CD4-positive, alpha-beta T cell (primary cell): ENCODE data around the gene NPNT. TPM values are rescaled to one million over a fixed set of nuclear protein-coding genes. Genes with fewer than 3 reads are reported as not detected.

Experiments used
- ATAC-seq: fragments of 200-7000 bp; cut with Tn5 transposase; one replicate; pipeline ENCODE4 v1.10.0; 2022; ENCODE audit warnings: mild to moderate bottlenecking; ENCODE audit not compliant: poor library complexity
- CTCF ChIA-PET: fragments of 350-600 bp; sonication (Branson Sonifier 250); formaldehyde crosslinking; loops from one replicate; lab custom pipeline; 2021; ENCODE audit warnings: antibody characterized with exemption, inconsistent platforms; lab: Charles Lee
- POLR2A ChIA-PET: fragments of 350-600 bp; sonication (Branson Sonifier 250); formaldehyde crosslinking; loops from one replicate; lab custom pipeline; 2021; ENCODE audit warnings: antibody characterized with exemption, inconsistent platforms; lab: Charles Lee
- DNase-seq, 14 experiments: peaks; one replicate each; pipeline ENCODE4 v3.0.0-alpha.2; 2013 to 2020; ENCODE audit warnings: mixed read lengths in 2 of 14
- H3K27ac ChIP-seq, 2 donors: one replicate each; pipeline versions ENCODE4 v1.5.1 to v1.7.0; 2013; ENCODE audit warnings: low read length in 2 of 2, low read depth in 1 of 2, mild to moderate bottlenecking in 1 of 2
- H3K27me3 ChIP-seq, 2 experiments: 1 replicate in 1 of 2; 2 replicates in 1 of 2; pipeline versions ENCODE4 v1.6.1 to v1.7.0; 2013; ENCODE audit warnings: low read length in 2 of 2, control low read depth in 1 of 2, mild to moderate bottlenecking in 1 of 2, moderate library complexity in 1 of 2; ENCODE audit not compliant: insufficient read depth in 2 of 2, control insufficient read depth in 1 of 2
- H3K36me3 ChIP-seq: one replicate; pipeline ENCODE4 v1.6.1; 2013; ENCODE audit warnings: low read length, control low read depth; ENCODE audit not compliant: insufficient read depth
- H3K4me1 ChIP-seq: one replicate; pipeline ENCODE4 v1.6.1; 2013; ENCODE audit warnings: low read length, control low read depth; ENCODE audit not compliant: insufficient read depth
- H3K4me3 ChIP-seq: one replicate; pipeline ENCODE4 v1.5.1; 2013; ENCODE audit warnings: mild to moderate bottlenecking, low read length, moderate library complexity
- H3K9me3 ChIP-seq, 2 experiments: 1 replicate in 1 of 2; 2 replicates in 1 of 2; pipeline versions ENCODE4 v1.6.1 to v1.7.0; 2013; ENCODE audit warnings: low read length in 2 of 2, mild to moderate bottlenecking in 2 of 2, control low read depth in 1 of 2, moderate library complexity in 1 of 2; ENCODE audit not compliant: control insufficient read depth in 1 of 2, insufficient read depth in 1 of 2
- H3K27ac Mint-ChIP-seq: one replicate; pipeline ENCODE4 v1.8.0; 2020; ENCODE audit warnings: mixed read lengths
- H3K27me3 Mint-ChIP-seq: one replicate; pipeline ENCODE4 v1.8.0; 2021; ENCODE audit warnings: mixed read lengths
- H3K36me3 Mint-ChIP-seq: one replicate; pipeline ENCODE4 v1.8.0; 2021; ENCODE audit warnings: low read depth, mixed read lengths
- H3K4me1 Mint-ChIP-seq: one replicate; pipeline ENCODE4 v1.8.0; 2021; ENCODE audit warnings: low read depth, mixed read lengths
- H3K4me3 Mint-ChIP-seq: one replicate; pipeline ENCODE4 v1.8.0; 2020; ENCODE audit warnings: mild to moderate bottlenecking, mixed read lengths
- H3K9me3 Mint-ChIP-seq: one replicate; pipeline ENCODE4 v1.8.0; 2020; ENCODE audit warnings: mixed read lengths
- intact Hi-C, 2 experiments: fragments of 100-400 bp; cut with DNase I in 1 of 2; cut with micrococcal nuclease in 1 of 2; formaldehyde crosslinking; loops; one replicate each; pipeline versions ENCODE4 v1.15.1 to v1.9.0; 2023 to 2025; cut with DNase I, micrococcal nuclease
- total RNA-seq, 174 experiments: library from RNA in 2 of 174; stranded (reverse) in 2 of 174; gene quantifications; one replicate each; pipeline ENCODE4 v1.2.3 and lab custom pipeline; 2021 to 2026
- TF ChIP-seq, protein P1 (sequence below): fragments of 200-600 bp; IDR thresholded peaks from one replicate; pipeline ENCODE4 v1.8.0; 2022; ENCODE audit warnings: antibody characterized with exemption, mild to moderate bottlenecking

Gene NPNT
- total RNA-seq, 2 experiments from 2014 or later: not detected

DNA sequence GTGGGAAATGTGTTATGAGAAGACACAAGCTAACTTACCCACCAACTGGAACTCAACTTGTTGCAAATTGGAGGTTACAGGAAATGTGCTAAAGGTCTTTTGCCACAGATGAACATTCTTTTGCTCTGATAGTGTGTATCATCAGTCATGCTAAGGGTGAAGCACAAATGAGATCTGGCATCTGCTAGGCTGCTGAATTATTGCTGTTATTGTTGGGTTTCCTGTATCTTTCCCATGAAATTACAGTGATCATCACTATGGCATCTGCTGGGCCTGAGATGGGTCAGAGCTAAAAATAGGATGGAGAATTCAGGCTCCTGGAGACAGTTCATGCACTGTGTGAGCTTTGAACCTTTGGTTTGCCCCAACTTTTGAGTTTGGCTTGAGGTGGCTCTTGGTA is 124.5 kb downstream of the NPNT start:
- Mint-ChIP-seq H3K4me1 (no peaks in the 10 kb centered on the region), H3K27ac (no peak overlapping the region), H3K27me3 (no peaks in the 10 kb centered on the region), H3K36me3 (no peaks in the 10 kb centered on the region), H3K9me3 (no peaks in the 10 kb centered on the region), H3K4me3 (no peak overlapping the region)
- intact Hi-C loops: no loop called here
- TF ChIP-seq, protein P1, sequence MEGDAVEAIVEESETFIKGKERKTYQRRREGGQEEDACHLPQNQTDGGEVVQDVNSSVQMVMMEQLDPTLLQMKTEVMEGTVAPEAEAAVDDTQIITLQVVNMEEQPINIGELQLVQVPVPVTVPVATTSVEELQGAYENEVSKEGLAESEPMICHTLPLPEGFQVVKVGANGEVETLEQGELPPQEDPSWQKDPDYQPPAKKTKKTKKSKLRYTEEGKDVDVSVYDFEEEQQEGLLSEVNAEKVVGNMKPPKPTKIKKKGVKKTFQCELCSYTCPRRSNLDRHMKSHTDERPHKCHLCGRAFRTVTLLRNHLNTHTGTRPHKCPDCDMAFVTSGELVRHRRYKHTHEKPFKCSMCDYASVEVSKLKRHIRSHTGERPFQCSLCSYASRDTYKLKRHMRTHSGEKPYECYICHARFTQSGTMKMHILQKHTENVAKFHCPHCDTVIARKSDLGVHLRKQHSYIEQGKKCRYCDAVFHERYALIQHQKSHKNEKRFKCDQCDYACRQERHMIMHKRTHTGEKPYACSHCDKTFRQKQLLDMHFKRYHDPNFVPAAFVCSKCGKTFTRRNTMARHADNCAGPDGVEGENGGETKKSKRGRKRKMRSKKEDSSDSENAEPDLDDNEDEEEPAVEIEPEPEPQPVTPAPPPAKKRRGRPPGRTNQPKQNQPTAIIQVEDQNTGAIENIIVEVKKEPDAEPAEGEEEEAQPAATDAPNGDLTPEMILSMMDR: no peak
- no peaks in the 10 kb centered on the region for H3K9me3 ChIP-seq
- no peak for DNase-seq
- ATAC-seq: no peak
- H3K27me3 ChIP-seq: no peaks in the 10 kb centered on the region
- no peak overlapping the region for H3K27ac ChIP-seq
- ChIA-PET CTCF (no interaction called here), POLR2A (no interaction called here)
- no peaks in the 10 kb centered on the region for H3K4me1 ChIP-seq
- no peak overlapping the region for H3K4me3 ChIP-seq
- no peaks in the 10 kb centered on the region for H3K36me3 ChIP-seq

Other genes with a start within 250 kb of the NPNT start
- gene INTS12, start 186.8 kb upstream of the NPNT start, total RNA-seq: 10 to 100 TPM; 17.8 to 19.9 TPM
- gene GSTCD, start 186.7 kb upstream of the NPNT start, total RNA-seq: 1 to 10 TPM; 5.2 to 5.3 TPM